Thyroid gland (tissue), 4 donors: ENCODE measurements around the gene CYP3A4.

ENCODE experiments used
- POLR2A ChIP-seq, 2 donors: fragments of 450-650 bp; IDR thresholded peaks; one replicate each; pipeline ENCODE4 v1.6.1; 2017; ENCODE audit warnings: antibody characterized with exemption in 2 of 2, mild to moderate bottlenecking in 2 of 2, moderate library complexity in 1 of 2
- TF ChIP-seq, protein P1 (sequence below), 6 experiments: fragments of 200-600 bp in 3 of 6; fragments of 450-650 bp in 3 of 6; sonication (generic) in 3 of 6; IDR thresholded peaks; one replicate each; pipeline ENCODE4 v1.5.1; 2016 to 2019; ENCODE audit warnings: antibody characterized with exemption in 6 of 6, mild to moderate bottlenecking in 2 of 6, inconsistent platforms in 1 of 6, moderate library complexity in 1 of 6

DNA sequence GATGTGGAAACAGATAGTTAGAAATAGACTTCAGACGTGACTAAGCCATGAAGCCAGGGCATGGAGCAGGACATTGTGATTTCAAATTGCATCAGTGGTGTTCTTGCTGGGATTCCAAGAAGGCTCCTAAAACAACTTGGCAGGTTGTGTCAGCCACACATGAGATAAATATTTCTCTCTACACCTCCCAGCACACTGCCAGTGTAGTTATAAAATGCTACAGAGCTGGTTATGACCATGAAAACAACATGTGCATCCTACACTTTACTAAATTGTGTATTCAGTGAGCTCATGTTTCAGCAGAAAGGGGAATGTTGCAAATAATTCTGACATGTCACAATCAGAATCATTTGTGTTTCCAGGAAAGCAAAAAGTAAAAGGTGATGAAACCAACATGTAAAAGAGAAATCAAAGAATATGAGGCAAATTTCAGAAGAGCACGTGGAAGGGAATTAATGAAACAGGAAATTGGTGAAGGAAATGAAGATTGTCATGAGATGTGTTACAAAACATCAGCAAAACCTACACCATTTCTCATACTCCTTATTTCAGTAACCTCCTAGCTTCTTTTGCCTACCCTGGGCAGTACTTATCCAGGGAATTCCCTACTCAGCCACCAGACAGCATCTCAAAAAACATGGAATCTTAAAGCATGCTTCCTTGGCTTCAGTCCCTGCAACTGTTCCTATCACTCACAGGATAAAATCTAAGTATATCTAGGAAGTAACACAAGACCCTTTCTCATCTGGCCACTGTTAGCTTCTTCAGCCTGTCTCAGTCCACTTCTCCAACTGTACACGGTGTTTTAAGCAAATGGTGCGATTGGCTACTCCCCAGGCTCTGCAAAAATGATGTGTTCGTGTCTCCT is 43.2 kb downstream of the CYP3A4 start:
- TF ChIP-seq, protein P1, sequence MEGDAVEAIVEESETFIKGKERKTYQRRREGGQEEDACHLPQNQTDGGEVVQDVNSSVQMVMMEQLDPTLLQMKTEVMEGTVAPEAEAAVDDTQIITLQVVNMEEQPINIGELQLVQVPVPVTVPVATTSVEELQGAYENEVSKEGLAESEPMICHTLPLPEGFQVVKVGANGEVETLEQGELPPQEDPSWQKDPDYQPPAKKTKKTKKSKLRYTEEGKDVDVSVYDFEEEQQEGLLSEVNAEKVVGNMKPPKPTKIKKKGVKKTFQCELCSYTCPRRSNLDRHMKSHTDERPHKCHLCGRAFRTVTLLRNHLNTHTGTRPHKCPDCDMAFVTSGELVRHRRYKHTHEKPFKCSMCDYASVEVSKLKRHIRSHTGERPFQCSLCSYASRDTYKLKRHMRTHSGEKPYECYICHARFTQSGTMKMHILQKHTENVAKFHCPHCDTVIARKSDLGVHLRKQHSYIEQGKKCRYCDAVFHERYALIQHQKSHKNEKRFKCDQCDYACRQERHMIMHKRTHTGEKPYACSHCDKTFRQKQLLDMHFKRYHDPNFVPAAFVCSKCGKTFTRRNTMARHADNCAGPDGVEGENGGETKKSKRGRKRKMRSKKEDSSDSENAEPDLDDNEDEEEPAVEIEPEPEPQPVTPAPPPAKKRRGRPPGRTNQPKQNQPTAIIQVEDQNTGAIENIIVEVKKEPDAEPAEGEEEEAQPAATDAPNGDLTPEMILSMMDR (IDR thresholded peaks at IDR 0.05) = no peak
- TF ChIP-seq POLR2A (IDR thresholded peaks at IDR 0.05) = no peak
